ENCODE results near the gene CBLN3. TPM values are rescaled to one million over a fixed set of nuclear protein-coding genes. Genes with fewer than 3 reads are reported as not detected.

Gene CBLN3
- polyA plus RNA-seq, 1 donor from 2014 or later, result not detected

DNA sequence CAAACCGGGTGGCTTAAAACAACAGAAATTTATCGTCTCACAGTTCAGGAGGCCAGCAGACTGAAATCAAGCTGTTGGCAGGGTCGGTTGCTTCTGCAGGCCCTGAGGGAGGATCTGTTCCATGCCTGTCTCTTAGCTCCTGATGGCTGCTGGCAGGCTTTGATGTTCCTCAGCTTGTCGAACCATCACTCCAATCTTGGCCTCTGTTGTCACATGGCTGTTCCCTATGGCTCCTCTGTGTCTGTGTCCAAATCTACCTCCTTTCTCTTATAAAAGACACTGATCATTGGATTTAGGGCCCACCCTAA lies 47.5 kb downstream of the CBLN3 start (continued):
- no peak for TF ChIP-seq REST (IDR thresholded peaks at IDR 0.05; ENCODE audit: borderline replicate concordance)
- no peak for TF ChIP-seq TAF1 (IDR thresholded peaks at IDR 0.05; ENCODE audit: low read depth)

DNA sequence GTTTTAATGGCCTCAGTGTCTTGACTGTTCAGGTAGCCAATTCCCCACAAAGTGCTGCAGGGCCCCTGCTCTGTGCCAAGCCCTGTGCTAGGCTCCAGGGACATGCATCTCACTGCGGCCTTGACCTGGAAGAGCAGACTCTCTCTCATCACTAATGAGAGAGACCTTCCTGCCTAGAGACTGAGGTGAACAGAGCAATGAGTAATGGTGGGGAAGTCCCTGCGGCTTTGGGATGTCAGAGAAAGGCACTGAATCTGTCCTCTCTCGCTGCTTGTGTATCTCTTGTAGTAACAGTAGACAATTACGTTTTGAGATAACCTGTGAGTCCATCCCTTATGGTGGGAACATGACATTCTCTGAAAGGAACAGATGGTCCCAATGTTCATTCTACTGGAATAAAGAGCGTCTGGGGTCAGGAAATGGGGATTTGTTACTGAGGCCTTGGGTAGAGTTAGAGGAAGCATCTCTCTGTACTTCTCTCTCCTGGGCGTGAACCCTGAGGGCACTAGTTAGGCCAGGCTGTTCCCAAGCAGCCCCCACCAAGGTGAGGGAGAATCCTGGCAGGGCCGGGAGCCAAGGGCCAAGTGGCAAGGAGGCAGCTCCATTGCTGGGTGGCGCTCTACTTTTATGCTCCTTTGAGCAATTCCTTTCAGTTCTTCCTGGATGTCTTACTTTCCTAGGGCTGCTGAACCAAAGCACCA lies 48.0 kb downstream of the CBLN3 start:
- Histone ChIP-seq H2AFZ (ENCODE audit: low read depth, low read length) (no peak overlapping the region), H3K36me3 (ENCODE audit: insufficient read depth, low read length) (no peaks in the 10 kb centered on the region), H3K27me3 (ENCODE audit: insufficient read depth, low read depth, low read length) (no peaks in the 10 kb centered on the region), H3K9me2 (ENCODE audit: insufficient read depth, low read length) (no peaks in the 10 kb centered on the region), H3K4me2 (ENCODE audit: low read length) (no peak overlapping the region), H3K9me3 (ENCODE audit: low read length) (no peaks in the 10 kb centered on the region), H3K79me2 (replicated peaks; ENCODE audit: insufficient read depth, low read length) (no peaks in the 10 kb centered on the region), H4K20me1 (ENCODE audit: insufficient read depth) (no peaks in the 10 kb centered on the region), H3K9ac (ENCODE audit: low read length) (no peak overlapping the region), H3K4me3 (ENCODE audit: low read length) (no peak overlapping the region), H3K27ac (ENCODE audit: low read length) (no peak overlapping the region), H3F3A (ENCODE audit: insufficient read depth, low read length, poor library complexity, severe bottlenecking) (no peaks in the 10 kb centered on the region)
- TF ChIP-seq CTCF (IDR thresholded peaks at IDR 0.05; ENCODE audit: poor library complexity, severe bottlenecking), result no peak
- TF ChIP-seq REST (IDR thresholded peaks at IDR 0.05; ENCODE audit: borderline replicate concordance), result no peak
- TF ChIP-seq RAD21 (conservative IDR thresholded peaks at IDR 0.05), result no peak
- TF ChIP-seq EZH2 (IDR thresholded peaks at IDR 0.05; ENCODE audit: borderline replicate concordance, insufficient read depth, low read length, poor library complexity, severe bottlenecking), result no peak
